Measurements from ENCODE around the gene SYT7. TPM values are rescaled to one million over a fixed set of nuclear protein-coding genes. Genes with fewer than 3 reads are reported as not detected.
"Not testable (repeated sequence)": the region's sequence is repeated elsewhere in the genome, so short reads cannot be mapped to it uniquely, and the experiment has no call there.

SYT7 gene
- 3.4 TPM for polyA plus RNA-seq (ENCODE audit: insufficient read length)

DNA sequence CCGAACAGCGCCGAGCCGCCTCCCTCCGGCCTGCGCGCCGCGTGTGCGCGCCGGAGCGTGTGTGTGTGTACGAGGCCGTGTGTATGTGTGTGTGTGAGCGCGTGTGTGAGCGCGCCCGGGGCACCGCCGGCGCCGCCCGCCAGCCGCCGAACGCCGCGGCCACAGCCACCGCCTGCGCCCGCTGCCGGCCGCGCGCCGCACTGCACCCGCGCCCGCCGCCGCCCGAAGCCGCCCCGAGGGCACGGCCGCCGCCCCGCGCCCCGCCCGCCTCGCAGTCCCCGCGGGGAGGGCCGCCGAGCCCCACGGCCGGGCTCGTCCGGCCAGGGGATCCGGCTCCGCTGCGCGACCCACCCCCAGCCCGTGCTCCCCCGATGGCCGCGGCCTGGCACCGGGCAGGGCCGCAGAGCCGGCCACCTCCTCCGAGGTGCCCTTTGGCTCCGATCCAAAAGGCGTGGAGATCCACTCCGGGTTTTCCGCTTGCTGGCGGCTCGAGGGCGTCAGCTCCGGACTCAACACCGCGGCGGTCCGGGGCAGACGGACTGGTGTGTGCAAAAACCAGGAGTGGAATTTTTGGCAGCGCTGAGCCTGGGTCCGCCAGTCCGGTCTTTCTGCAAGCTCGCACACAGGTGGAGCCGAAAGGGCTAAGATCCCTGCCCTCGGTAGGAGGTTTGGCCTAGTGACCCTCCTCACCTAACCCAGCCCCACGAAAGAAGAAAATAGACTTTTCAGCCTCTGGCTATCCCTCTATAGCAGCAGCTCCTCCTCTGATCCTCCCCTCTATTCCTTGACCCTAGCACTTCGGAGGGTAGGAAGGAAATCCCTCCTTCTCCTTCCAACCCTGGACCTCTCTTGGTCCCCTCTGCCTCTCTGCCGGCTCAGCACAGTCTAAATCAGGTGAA, at the start of gene SYT7:
Gene SYT7, minus strand, starts transcription at position 47 of the 899 bp plus-strand sequence. CDS start 256 bp downstream, outside the sequence.
- peak; percentile 96 for DNase-seq

- no peak for DNase-seq
These were observed 49.2 kb upstream of the SYT7 start for GRCh38 chr11:61630089-61630488.

GRCh38 chr11:61629082-61629833, 48.4 kb upstream of the SYT7 start:
- no peak for DNase-seq

GRCh38 chr11:61628662-61628970, 47.7 kb upstream of the SYT7 start:
- DNase-seq, result peak; percentile 36

DNA sequence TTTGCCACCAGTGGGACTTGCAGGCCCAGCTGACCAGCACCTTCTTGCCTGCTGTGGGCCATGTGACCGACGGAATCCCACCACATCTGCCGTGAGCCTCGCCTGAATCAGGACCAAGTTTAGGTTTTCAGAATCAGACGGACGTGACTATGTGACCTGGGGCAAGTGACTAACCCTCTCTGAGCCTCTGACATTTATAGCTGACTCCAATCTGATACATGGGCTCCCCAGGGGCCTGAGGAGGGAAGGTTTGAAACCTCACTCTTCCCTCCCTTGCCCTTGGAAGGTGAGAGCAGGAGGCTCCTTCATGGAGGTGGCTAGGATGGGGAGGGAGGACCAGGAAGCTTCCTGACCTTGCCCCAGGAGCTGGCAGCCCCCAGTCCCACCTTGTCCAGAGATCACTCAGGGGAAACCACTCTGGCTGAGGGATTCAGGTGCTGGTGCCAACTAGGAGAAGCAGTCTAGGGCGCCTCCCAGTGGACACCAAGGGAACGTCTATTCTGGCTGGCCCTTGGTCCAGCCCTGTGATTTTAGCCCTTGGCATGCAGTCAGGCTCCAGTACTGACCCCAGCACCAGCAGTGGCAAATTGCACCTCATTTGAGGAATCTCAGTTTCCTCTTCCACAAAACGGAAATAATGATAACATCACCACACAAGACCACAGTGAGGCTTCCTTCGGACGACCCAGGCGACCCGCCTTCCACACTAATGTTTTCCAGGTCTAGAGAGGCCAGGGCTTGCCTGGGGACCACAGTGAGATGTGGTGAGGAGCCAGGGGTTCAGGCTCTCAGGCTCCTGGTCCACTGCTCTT, 47.2 kb upstream of the SYT7 start:
- peak; percentile 62 for DNase-seq

DNA sequence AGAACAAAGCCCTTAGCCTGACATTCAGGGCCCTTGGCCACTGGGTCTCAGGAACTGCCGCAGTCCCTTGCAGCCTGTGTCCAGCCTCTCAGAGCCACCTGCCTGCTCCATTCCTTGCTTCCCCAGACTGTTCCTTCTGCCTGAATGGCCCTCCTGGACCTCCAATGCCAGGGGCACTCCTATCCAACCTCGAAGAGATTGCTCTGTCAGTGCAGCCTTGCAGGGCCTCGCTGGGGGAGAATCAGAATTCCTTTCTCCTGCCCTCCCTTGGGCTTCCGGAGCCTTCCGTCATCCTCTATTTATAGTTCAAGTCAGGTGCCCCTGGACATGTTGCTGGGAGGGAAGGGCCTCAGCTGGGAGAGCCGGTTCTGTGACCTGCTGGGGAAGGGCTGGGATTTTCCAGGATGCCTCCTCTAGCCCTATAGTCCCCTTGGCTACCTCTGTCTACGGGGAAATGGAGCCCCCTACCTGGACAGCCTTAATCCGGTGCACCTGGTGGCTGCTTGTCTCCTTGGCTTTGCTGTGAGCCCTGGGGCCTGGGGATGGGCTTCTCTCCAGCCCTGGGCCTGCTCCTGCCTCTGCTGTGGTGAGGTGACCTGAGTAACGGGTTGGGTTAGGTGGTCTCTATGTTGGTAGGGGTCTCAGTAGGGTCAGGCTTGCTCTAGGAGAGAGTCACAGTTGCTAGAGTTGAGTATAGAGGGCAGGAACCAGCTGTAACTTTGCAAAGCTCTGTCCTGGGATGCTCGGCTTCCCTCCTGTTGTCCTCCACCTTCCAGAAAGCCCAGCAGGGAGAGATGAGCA, 45.9 kb upstream of the SYT7 start:
- DNase-seq, result no peak

DNA sequence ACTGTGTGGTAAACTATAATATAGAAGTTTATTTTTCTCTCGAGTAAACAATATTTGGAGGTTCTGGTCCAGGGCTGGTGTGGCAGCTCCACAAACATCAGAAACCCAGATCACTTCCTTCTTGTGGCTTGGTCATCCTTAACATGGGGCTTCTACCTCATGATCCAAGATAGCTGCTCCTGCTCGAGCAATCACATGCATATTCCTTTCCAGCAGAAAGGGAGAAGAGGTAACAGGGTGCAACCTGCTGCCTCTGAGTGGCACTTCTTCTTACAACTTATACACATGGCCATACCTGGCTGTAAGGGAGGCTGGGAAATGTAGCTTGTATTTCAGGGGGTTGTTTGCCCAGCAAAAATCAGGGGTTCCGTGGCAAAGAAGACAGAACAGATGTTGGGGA, 44.6 kb upstream of the SYT7 start:
- DNase-seq, result no peak

- no peak for DNase-seq
These were observed 41.2 kb upstream of the SYT7 start for GRCh38 chr11:61621917-61622585.

DNA sequence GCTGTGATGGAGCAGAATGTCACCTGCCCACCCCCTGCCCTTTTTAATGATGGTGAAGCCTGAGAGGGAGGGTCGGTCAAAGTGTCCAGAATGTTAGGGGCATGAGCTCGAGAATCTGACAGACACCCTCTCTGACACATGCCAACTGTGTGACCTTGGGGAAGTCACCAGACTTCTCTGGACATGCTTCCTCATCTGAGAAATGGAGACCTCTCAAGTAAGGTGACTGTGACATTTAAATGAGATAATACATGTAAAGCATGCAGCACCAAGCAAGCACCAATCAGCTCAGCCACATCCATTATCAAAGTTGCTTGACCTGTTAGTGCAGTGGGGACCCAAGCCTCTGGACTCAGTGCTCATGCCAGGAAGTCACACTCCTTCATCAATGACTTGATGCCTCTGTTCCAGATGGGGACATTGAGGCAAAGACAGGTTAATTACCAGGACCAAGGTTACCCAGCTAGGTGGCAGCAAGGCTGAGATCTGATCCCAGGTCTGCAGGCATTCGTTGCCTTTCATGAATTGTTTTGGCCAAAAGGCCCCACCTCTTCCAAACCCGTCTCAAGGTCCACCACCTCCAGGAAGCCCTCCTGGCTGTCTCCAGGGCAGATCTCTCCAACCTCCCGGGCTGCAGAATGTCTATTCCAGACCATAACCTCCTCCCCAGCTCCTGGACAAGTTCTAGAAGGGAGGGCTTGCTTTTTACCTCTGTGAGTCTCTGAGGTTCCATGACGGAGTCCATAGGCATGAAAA, 38.8 kb upstream of the SYT7 start:
- DNase-seq, result no peak

- no peak for DNase-seq
These were observed 38.1 kb upstream of the SYT7 start for GRCh38 chr11:61618978-61619377.

GRCh38 chr11:61617515-61617914, 36.6 kb upstream of the SYT7 start:
- no peak for DNase-seq

DNA sequence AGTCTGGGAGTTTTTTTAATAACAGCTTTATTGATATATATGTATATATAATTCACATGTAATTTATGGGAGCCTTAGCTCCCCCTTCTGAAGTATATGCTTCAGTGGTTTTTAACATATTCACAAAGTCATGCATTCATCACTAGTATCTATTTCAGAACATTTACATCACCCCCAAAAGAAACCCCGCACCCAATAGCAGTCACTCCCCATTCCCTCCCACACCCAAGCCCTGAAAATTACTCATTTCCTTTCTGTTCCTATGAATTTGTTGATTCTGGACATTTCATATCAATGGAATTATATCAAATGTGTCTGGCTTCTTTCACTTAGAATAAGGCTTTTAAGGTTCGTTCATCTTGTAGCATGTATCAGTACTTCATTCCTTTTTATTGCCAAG, 35.6 kb upstream of the SYT7 start:
- DNase-seq, result no peak

DNA sequence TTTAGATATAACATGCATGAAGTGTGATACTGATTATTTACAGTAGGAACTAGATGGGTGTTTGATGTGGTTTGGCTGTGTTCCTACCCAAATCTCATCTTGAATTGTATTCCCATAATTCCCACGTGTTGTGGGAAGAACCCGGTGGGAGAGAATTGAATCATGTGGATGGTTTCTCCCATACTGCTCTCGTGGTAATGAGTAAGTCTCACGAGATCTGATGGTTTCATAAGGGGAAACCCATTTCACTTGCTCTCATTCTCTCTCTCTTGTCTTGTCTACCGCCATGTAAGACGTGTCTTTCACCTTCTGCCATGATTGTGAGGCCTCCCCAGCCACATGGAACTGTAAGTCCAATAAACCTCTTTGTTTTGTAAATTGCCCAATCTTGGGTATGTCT, 33.9 kb upstream of the SYT7 start:
- DNase-seq, result not testable (repeated sequence)

DNA sequence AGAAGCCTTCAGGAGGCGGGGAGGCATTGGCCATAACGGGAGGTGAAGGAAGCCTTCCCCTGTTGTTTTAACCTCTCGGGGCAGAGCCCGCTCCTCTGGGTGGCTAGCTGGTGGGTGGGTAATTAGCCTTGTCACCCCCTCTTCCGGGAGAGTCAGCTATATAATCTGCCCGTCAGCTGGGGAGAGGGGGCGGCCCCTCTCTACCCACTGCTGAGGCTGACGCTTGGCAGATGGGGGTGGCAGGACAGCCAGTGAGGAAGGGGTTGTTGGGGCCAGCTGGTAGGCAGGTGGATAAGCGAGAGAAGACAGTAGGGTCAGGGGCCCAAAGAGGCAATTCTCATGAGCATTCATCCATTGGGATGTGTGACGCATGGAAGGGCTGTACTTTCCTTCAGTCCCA, 33.0 kb upstream of the SYT7 start:
- DNase-seq, result no peak

- DNase-seq, result no peak
These were observed 32.2 kb upstream of the SYT7 start for GRCh38 chr11:61613051-61613450.

GRCh38 chr11:61611309-61611708, 30.4 kb upstream of the SYT7 start:
- DNase-seq, result no peak

DNA sequence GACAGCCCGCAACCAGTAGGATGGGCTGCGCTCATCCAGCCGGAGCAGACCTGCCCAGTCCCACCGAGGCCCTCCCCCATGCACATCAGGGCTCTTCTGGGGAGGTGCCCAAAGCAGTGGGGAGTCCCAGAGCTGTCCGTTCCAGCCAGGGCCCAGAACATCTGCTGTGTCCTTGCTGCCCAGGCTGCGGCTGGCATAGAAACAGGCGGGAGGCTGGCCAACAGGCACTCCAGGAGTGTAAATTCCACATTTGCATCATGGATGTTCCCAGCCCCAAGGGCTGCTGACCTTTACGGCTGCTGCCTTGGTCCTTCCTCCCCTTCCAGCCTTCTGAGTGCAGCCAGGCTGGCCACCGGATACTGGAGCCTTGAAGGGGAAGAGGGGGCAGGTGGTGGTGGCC, 30.0 kb upstream of the SYT7 start:
- DNase-seq, result no peak

DNA sequence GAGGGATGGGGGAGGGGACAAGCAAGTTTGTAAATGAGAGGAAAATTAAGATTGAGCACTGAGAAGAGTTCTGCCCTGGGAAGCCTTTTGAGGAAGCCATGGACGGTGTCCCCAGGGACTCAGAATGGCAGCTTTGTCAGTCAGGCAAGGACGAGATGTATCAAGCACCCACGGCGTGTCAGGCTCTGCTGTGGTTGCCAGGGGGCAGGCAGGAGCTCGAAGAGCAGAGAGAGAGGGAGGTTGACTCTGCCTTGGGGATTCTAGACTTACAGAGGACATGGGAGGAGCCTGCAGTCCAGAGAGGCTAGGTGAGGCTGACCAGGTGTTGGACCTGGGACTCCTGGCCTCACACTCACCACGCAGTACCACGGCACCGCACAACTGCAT, 29.1 kb upstream of the SYT7 start:
- DNase-seq, result no peak

GRCh38 chr11:61609000-61609979, 28.4 kb upstream of the SYT7 start:
- no peak for DNase-seq

All from hindlimb muscle (tissue), 1 donor.